H9 (cell line): ENCODE measurements around the gene PLXNA4. TPM values are rescaled to one million over a fixed set of nuclear protein-coding genes. Genes with fewer than 3 reads are reported as not detected.

Source experiments
- DNase-seq: peaks from one replicate; pipeline ENCODE4 v3.0.0-alpha.2; 2017
- H2AFZ ChIP-seq: one replicate; pipeline ENCODE4 v1.6.1; 2013; ENCODE audit warnings: mild to moderate bottlenecking, low read length, control low read depth, moderate library complexity
- H2AK5ac ChIP-seq: 2 replicates; pipeline ENCODE4 v1.6.1; 2013; ENCODE audit warnings: low read length, control low read depth, mixed read lengths; ENCODE audit not compliant: insufficient read length
- H2BK120ac ChIP-seq: one replicate; pipeline ENCODE4 v1.6.1; 2013; ENCODE audit warnings: low read depth, mild to moderate bottlenecking, low read length, control low read depth, inconsistent platforms; ENCODE audit not compliant: poor library complexity, severe bottlenecking
- H2BK12ac ChIP-seq: 2 replicates; pipeline ENCODE4 v1.6.1; 2013; ENCODE audit warnings: low read length, control low read depth, mixed read lengths, low read depth; ENCODE audit not compliant: insufficient read length
- H2BK15ac ChIP-seq: 2 replicates; pipeline ENCODE4 v1.6.1; 2013; ENCODE audit warnings: low read depth, low read length, control low read depth
- H2BK20ac ChIP-seq: one replicate; pipeline ENCODE4 v1.6.1; 2013; ENCODE audit warnings: low read depth, mild to moderate bottlenecking, low read length, control low read depth, inconsistent platforms; ENCODE audit not compliant: poor library complexity, severe bottlenecking
- H2BK5ac ChIP-seq: 2 replicates; pipeline ENCODE4 v1.6.1; 2013; ENCODE audit warnings: low read length, control low read depth, mixed read lengths; ENCODE audit not compliant: insufficient read length
- H3K14ac ChIP-seq: 2 replicates; pipeline ENCODE4 v1.6.1; 2013; ENCODE audit warnings: low read length, control low read depth; ENCODE audit not compliant: insufficient read depth
- H3K18ac ChIP-seq: 2 replicates; pipeline ENCODE4 v1.6.1; 2013; ENCODE audit warnings: low read depth, mild to moderate bottlenecking, mixed read lengths, low read length, control low read depth; ENCODE audit not compliant: insufficient read length
- H3K23ac ChIP-seq: 2 replicates; pipeline ENCODE4 v1.6.1; 2013; ENCODE audit warnings: low read length, control low read depth, mixed read lengths, low read depth; ENCODE audit not compliant: insufficient read length
- H3K23me2 ChIP-seq: 2 replicates; pipeline ENCODE4 v1.6.1; 2013; ENCODE audit warnings: low read depth, mild to moderate bottlenecking, mixed read lengths, low read length, control low read depth; ENCODE audit not compliant: insufficient read length, poor library complexity, severe bottlenecking
- H3K27ac ChIP-seq: 2 replicates; pipeline ENCODE4 v1.5.1; 2013; ENCODE audit warnings: low read length, control low read depth, mixed read lengths, low read depth; ENCODE audit not compliant: insufficient read length
- H3K27me3 ChIP-seq: 2 replicates; pipeline ENCODE4 v1.6.1; 2013; ENCODE audit warnings: low read length, control low read depth, inconsistent platforms; ENCODE audit not compliant: insufficient read depth
- H3K4ac ChIP-seq: 2 replicates; pipeline ENCODE4 v1.6.1; 2013; ENCODE audit warnings: low read depth, mild to moderate bottlenecking, control low read depth, inconsistent platforms, low read length, moderate library complexity
- H3K4me1 ChIP-seq: 2 replicates; pipeline ENCODE4 v1.6.1; 2013; ENCODE audit warnings: low read length, control low read depth, inconsistent platforms; ENCODE audit not compliant: insufficient read depth
- H3K4me2 ChIP-seq: 2 replicates; pipeline ENCODE4 v1.6.1; 2013; ENCODE audit warnings: low read length, control low read depth, mixed read lengths; ENCODE audit not compliant: insufficient read length, insufficient read depth
- H3K56ac ChIP-seq: 2 replicates; pipeline ENCODE4 v1.6.1; 2013; ENCODE audit warnings: low read depth, mild to moderate bottlenecking, mixed read lengths, low read length, control low read depth; ENCODE audit not compliant: insufficient read length
- H3K79me1 ChIP-seq: 2 replicates; pipeline ENCODE4 v1.6.1; 2013; ENCODE audit warnings: low read depth, mild to moderate bottlenecking, moderate library complexity, low read length, control low read depth, inconsistent platforms; ENCODE audit not compliant: insufficient read depth, poor library complexity, severe bottlenecking
- H3K79me2 ChIP-seq: 2 replicates; pipeline ENCODE4 v1.6.1; 2013; ENCODE audit warnings: low read length, control low read depth, inconsistent platforms; ENCODE audit not compliant: insufficient read depth
- H3K9ac ChIP-seq: 2 replicates; pipeline ENCODE4 v1.6.1; 2013; ENCODE audit warnings: low read length, control low read depth, mixed read lengths; ENCODE audit not compliant: insufficient read length; ENCODE audit errors: extremely low read depth
- H3K9me3 ChIP-seq: one replicate; pipeline ENCODE4 v1.6.1; 2013; ENCODE audit warnings: low read depth, low read length, inconsistent platforms; ENCODE audit not compliant: control insufficient read depth
- H3T11ph ChIP-seq: one replicate; pipeline ENCODE4 v1.6.1; 2013; ENCODE audit warnings: mild to moderate bottlenecking, low read length, control low read depth, inconsistent platforms
- H4K20me1 ChIP-seq: one replicate; pipeline ENCODE4 v1.6.1; 2013; ENCODE audit not compliant: control insufficient read depth, insufficient read length, insufficient read depth
- H4K5ac ChIP-seq: 2 replicates; pipeline ENCODE4 v1.6.1; 2013; ENCODE audit warnings: low read depth, mild to moderate bottlenecking, mixed read lengths, low read length, control low read depth; ENCODE audit not compliant: insufficient read length
- H4K8ac ChIP-seq: replicated peaks from 2 replicates; pipeline ENCODE4 v1.6.1; 2013; ENCODE audit warnings: low read length, control low read depth, mixed read lengths, low read depth; ENCODE audit not compliant: insufficient read length
- H4K91ac ChIP-seq: 2 replicates; pipeline ENCODE4 v1.6.1; 2013; ENCODE audit warnings: low read depth, mild to moderate bottlenecking, moderate library complexity, mixed read lengths, low read length, control low read depth; ENCODE audit not compliant: insufficient read length
- H3K27ac Mint-ChIP-seq, 3 experiments: 2 replicates in 2 of 3; 3 replicates in 1 of 3; pipeline ENCODE4 v1.8.0; 2020 to 2021; ENCODE audit warnings: mixed read lengths in 3 of 3, mild to moderate bottlenecking in 1 of 3, moderate library complexity in 1 of 3
- H3K27me3 Mint-ChIP-seq: 2 replicates; pipeline ENCODE4 v1.8.0; 2021; ENCODE audit warnings: low read depth, mild to moderate bottlenecking, moderate library complexity, mixed read lengths
- H3K36me3 Mint-ChIP-seq, 3 experiments: 2 replicates in 2 of 3; 3 replicates in 1 of 3; pipeline ENCODE4 v1.8.0; 2020 to 2021; ENCODE audit warnings: low read depth in 3 of 3, mixed read lengths in 3 of 3; ENCODE audit not compliant: insufficient read depth in 1 of 3
- H3K4me1 Mint-ChIP-seq, 2 experiments: 2 replicates each; pipeline ENCODE4 v1.8.0; 2020; ENCODE audit warnings: mixed read lengths in 2 of 2
- H3K4me3 Mint-ChIP-seq, 2 experiments: 2 replicates in 1 of 2; 3 replicates in 1 of 2; pipeline ENCODE4 v1.8.0; 2020 to 2021; ENCODE audit warnings: mild to moderate bottlenecking in 2 of 2, mixed read lengths in 2 of 2, moderate library complexity in 1 of 2
- H3K9me3 Mint-ChIP-seq, 2 experiments: 2 replicates in 1 of 2; 3 replicates in 1 of 2; pipeline ENCODE4 v1.8.0; 2020; ENCODE audit warnings: mild to moderate bottlenecking in 2 of 2, mixed read lengths in 2 of 2, moderate library complexity in 1 of 2
- WGBS: extraction: QIAGEN DNeasy Blood & Tissue Kit; methylation state at CpG from one replicate; pipeline ENCODE4 v1.1.7; 2013; ENCODE audit warnings: missing lambda C conversion rate, low lambda C conversion rate, mixed read lengths; ENCODE audit not compliant: insufficient read length; ENCODE audit errors: extremely low coverage; 5-methylcytosine and 5-hydroxymethylcytosine counted together
- total RNA-seq: library from RNA; stranded (reverse); gene quantifications from 2 replicates; pipeline ENCODE4 v1.2.1, GENCODE V29; 2021
- TF ChIP-seq, protein P1 (sequence below): fragments of 200-600 bp; sonication (generic); conservative IDR thresholded peaks from 3 replicates; pipeline ENCODE4 v1.8.0; 2021; ENCODE audit warnings: antibody characterized with exemption, mild to moderate bottlenecking

The PLXNA4 gene
- total RNA-seq, 1 experiment from 2014 or later = 0.35 TPM

DNA sequence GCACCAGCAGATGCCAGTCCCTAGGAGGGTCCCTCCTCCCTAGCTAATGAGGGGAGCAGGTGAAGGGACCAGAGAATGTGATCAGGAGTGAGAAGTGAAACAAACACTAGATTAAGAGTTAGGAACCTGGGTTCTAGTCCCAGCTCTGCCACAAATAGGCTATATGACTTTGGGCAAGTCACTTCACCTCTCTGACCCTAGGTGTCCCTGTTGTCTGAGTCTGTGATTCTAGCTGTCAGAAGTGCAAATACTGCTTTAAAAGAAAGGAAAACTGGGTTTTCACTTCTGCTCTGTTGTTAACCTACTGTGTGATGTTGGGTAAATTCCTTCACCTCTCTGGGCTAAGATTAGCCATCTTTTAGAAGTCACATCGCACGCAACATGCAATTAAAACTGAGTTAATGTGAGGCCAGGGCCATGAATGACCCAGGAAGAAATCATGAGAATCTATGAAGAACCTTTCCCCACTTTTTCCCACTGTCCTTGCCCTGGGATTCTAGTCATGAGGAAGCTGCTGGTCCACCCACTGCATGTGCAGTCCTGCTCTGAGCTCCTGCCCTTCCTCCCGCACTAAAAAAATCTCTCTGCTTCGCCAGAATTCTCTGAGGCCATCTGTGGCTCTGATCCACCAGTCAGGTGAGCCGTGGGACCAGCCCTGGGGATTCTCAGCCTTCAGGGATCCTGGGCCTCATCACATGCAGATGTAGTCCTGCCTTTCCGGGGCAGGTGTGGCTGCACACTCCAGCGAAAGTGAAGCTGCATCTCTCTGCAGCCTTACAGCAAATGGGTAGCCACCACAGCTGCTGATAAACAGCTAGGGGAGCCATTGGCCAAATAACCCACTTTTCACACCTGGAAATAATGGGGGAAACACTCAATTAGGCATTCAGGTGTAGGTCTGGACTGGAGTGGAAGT is 181.7 kb downstream of the PLXNA4 start:
- H3K9me3 Mint-ChIP-seq = no peaks in the 10 kb centered on the region
- Histone ChIP-seq H3K23ac (no peak overlapping the region), H3K79me1 (no peaks in the 10 kb centered on the region), H3T11ph (no peak overlapping the region), H2BK120ac (no peak overlapping the region), H3K23me2 (no peaks in the 10 kb centered on the region), H3K27me3 (no peaks in the 10 kb centered on the region), H2BK20ac (no peak overlapping the region), H3K9ac (no peak overlapping the region), H3K4me1 (no peaks in the 10 kb centered on the region), H3K9me3 (no peaks in the 10 kb centered on the region), H3K4ac (no peak overlapping the region), H4K8ac (no peak overlapping the region), H3K27ac (no peak overlapping the region), H2BK15ac (no peak overlapping the region), H4K5ac (no peak overlapping the region), H3K79me2 (no peaks in the 10 kb centered on the region), H2AFZ (no peak overlapping the region), H3K14ac (no peak overlapping the region), H3K4me2 (no peak overlapping the region), H3K56ac (no peak overlapping the region), H4K20me1 (no peaks in the 10 kb centered on the region), H2BK5ac (no peak overlapping the region), H2AK5ac (no peak overlapping the region), H3K18ac (no peak overlapping the region), H4K91ac (no peak overlapping the region), H2BK12ac (no peak overlapping the region)
- DNase-seq = no peak
- no CpG with 5 or more reads among the region's 7 CpGs for WGBS
- no peaks in the 10 kb centered on the region for H3K36me3 Mint-ChIP-seq
- H3K27ac Mint-ChIP-seq = no peak overlapping the region
- TF ChIP-seq, protein P1, sequence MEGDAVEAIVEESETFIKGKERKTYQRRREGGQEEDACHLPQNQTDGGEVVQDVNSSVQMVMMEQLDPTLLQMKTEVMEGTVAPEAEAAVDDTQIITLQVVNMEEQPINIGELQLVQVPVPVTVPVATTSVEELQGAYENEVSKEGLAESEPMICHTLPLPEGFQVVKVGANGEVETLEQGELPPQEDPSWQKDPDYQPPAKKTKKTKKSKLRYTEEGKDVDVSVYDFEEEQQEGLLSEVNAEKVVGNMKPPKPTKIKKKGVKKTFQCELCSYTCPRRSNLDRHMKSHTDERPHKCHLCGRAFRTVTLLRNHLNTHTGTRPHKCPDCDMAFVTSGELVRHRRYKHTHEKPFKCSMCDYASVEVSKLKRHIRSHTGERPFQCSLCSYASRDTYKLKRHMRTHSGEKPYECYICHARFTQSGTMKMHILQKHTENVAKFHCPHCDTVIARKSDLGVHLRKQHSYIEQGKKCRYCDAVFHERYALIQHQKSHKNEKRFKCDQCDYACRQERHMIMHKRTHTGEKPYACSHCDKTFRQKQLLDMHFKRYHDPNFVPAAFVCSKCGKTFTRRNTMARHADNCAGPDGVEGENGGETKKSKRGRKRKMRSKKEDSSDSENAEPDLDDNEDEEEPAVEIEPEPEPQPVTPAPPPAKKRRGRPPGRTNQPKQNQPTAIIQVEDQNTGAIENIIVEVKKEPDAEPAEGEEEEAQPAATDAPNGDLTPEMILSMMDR = peak; percentile 60
- no peaks in the 10 kb centered on the region; the same call in none of the 2 replicates for H3K27me3 Mint-ChIP-seq
- no peak overlapping the region for H3K4me3 Mint-ChIP-seq
- peaks cover 4 to 13% of the 10 kb centered on the region in 2 experiments for H3K4me1 Mint-ChIP-seq
